K562 (cell line): Measurements from ENCODE around the gene MAN1A1. TPM values are rescaled to one million over a fixed set of nuclear protein-coding genes. Genes with fewer than 3 reads are reported as not detected.

Experiments used
- BRF1 ChIP-seq: IDR thresholded peaks from 3 replicates; pipeline ENCODE4 v1.6.1; 2011; ENCODE audit warnings: borderline replicate concordance, mild to moderate bottlenecking; ENCODE audit not compliant: insufficient read length; ENCODE audit errors: extremely low read depth
- CBFA2T2 ChIP-seq: fragments of 450-650 bp; conservative IDR thresholded peaks from 2 replicates; pipeline ENCODE4 v1.6.1; 2017; ENCODE audit warnings: mild to moderate bottlenecking
- CREB3L1 ChIP-seq: fragments of 450-650 bp; IDR thresholded peaks from 2 replicates; pipeline ENCODE4 v1.6.1; 2014; ENCODE audit warnings: low read depth, mild to moderate bottlenecking, moderate library complexity, borderline replicate concordance
- CSDE1 ChIP-seq, 2 experiments: fragments of 450-650 bp; IDR thresholded peaks; 2 replicates each; pipeline ENCODE4 v1.6.1; 2016; ENCODE audit warnings: mild to moderate bottlenecking in 1 of 2
- DPF2 ChIP-seq: fragments of 450-650 bp; IDR thresholded peaks from 2 replicates; pipeline ENCODE4 v1.6.1; 2016
- HDAC1 ChIP-seq, 2 experiments: fragments of 450-650 bp; IDR thresholded peaks; 2 replicates each; pipeline ENCODE4 v1.6.1; 2016 to 2017; ENCODE audit warnings: inconsistent platforms in 1 of 2, mild to moderate bottlenecking in 1 of 2, moderate library complexity in 1 of 2
- HNRNPK ChIP-seq: fragments of 200-400 bp; formaldehyde crosslinking; IDR thresholded peaks from one replicate; pipeline ENCODE4 v1.6.1; 2018; ENCODE audit warnings: mild to moderate bottlenecking, low read depth, low read length; ENCODE audit not compliant: poor library complexity, severe bottlenecking
- MAFG ChIP-seq: fragments of 450-650 bp; conservative IDR thresholded peaks from 2 replicates; pipeline ENCODE4 v1.6.1; 2016; ENCODE audit warnings: missing genetic modification characterization, missing compliant biosample characterization
- MEF2D ChIP-seq: conservative IDR thresholded peaks from 2 replicates; pipeline ENCODE4 v1.6.1; 2016; ENCODE audit warnings: low read depth, missing genetic modification characterization, missing compliant biosample characterization
- RNF219 ChIP-seq: fragments of 250-450 bp; sonication (Bioruptor Pico); IDR thresholded peaks from 2 replicates; pipeline ENCODE4 v1.5.0; 2022; ENCODE audit warnings: mild to moderate bottlenecking
- SRF ChIP-seq, 2 experiments: fragments of 250-450, 450-650 bp in 1 of 2; sonication (Bioruptor Pico) in 1 of 2; sonication (generic) in 1 of 2; formaldehyde crosslinking; IDR thresholded peaks; 2 replicates each; pipeline versions ENCODE4 v1.5.0 to v1.5.1; 2020 to 2022; ENCODE audit warnings: mild to moderate bottlenecking in 1 of 2, missing genetic modification reagents in 1 of 2
- TFE3 ChIP-seq: fragments of 450-650 bp; formaldehyde crosslinking; IDR thresholded peaks from 2 replicates; pipeline ENCODE4 v1.4.0; 2020; ENCODE audit warnings: mild to moderate bottlenecking, mixed read lengths
- ZNF778 ChIP-seq: fragments of 450-650 bp; formaldehyde crosslinking; IDR thresholded peaks from 2 replicates; pipeline ENCODE4 v1.4.0; 2020; ENCODE audit warnings: mild to moderate bottlenecking, moderate library complexity
- ZNF780A ChIP-seq: fragments of 250-450 bp; sonication (Bioruptor Pico); IDR thresholded peaks from 2 replicates; pipeline ENCODE4 v1.5.0; 2021; ENCODE audit warnings: mild to moderate bottlenecking
- polyA plus RNA-seq, 8 experiments: library from polyadenylated mRNA; depleted of rRNA in 4 of 8; stranded (reverse) in 5 of 8; unstranded in 3 of 8; fragments of >200 nt; fragmentation: Nextera tagmentation in 2 of 8; fragmentation: Illumina TruSeq in 1 of 8; extraction: Ambion mirVana in 2 of 8; extraction: Trizol in 1 of 8; gene quantifications; 2 replicates each; pipeline versions ENCODE4 v1.2.1 to v1.2.3, GENCODE V29; 2011 to 2014; ENCODE audit warnings: inconsistent platforms in 1 of 8, missing spikeins in 1 of 8
- total RNA-seq, 7 experiments: library from RNA; depleted of rRNA in 6 of 7; stranded (reverse); fragments of >200 nt in 6 of 7; fragmentation: Illumina TruSeq in 2 of 7; extraction: Trizol in 2 of 7; gene quantifications; 2 replicates each; pipeline versions ENCODE4 v1.2.1 to v1.2.3, GENCODE V29; 2011 to 2021; ENCODE audit warnings: low replicate concordance in 1 of 7
- TF ChIP-seq, protein P1 (sequence below): fragments of 450-650 bp; formaldehyde crosslinking; IDR thresholded peaks from 2 replicates; pipeline ENCODE4 v1.4.0; 2020; ENCODE audit warnings: mild to moderate bottlenecking, moderate library complexity
- TF ChIP-seq, protein P2 (sequence below): sonication (generic); formaldehyde crosslinking; IDR thresholded peaks from 2 replicates; pipeline ENCODE4 v1.8.0; 2022; ENCODE audit warnings: mild to moderate bottlenecking, missing genetic modification reagents
- TF ChIP-seq, protein P3 (sequence below): fragments of 250-450 bp; sonication (Bioruptor Pico); IDR thresholded peaks from 2 replicates; pipeline ENCODE4 v1.5.0; 2021; ENCODE audit warnings: mild to moderate bottlenecking, borderline replicate concordance

MAN1A1 gene
- total and polyA plus RNA-seq, 9 of the 15 experiments (the other 6 are each of a cell fraction or from before 2014, with no cell fraction given), result 24.5 to 78.4 (median 59.7) TPM

DNA sequence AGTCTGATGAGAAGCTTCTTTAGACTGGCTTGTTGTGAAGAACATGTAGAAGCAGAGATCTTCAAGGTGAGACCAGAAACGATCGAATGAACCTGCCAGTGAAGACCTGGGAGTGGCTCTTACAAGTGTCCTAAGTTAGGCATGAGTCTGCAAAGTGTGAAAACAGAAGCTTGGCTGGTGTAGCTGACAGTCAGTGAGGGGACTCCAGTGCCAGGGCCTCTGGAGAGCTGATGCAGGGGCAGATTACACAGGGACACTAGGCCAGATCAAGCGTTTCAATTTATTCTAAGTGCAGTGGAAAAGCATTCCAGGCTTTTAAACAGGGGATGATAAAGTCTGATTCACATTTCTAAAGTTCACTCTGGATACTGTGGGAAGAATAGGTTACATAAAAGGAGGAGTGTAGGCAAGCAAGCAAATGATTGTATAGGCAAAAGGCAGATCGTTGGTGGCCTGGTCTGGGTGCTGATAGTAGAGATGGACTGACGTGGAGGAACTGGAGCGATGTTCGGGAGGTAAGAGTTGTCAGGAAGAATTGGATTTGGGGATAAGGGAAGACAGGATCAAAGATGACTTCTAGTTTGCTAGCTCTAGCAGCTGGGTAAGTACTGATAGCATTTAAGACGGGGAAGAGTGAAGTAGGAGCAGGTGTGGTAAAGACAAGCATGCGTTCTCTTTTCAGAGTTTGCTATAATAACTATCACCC lies 133.5 kb downstream of the MAN1A1 start (continued):
- TF ChIP-seq, protein P1, sequence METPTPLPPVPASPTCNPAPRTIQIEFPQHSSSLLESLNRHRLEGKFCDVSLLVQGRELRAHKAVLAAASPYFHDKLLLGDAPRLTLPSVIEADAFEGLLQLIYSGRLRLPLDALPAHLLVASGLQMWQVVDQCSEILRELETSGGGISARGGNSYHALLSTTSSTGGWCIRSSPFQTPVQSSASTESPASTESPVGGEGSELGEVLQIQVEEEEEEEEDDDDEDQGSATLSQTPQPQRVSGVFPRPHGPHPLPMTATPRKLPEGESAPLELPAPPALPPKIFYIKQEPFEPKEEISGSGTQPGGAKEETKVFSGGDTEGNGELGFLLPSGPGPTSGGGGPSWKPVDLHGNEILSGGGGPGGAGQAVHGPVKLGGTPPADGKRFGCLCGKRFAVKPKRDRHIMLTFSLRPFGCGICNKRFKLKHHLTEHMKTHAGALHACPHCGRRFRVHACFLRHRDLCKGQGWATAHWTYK, result no peak
- TF ChIP-seq SRF (CRISPR knock-in tag; IDR thresholded peaks at IDR 0.05) (no peak), CREB3L1 (no peak), BRF1 (no peak), CBFA2T2 (peak; percentile 72), MAFG (tag) (0 out of 2 replicates have a peak, but pooled peaks have one; percentile 14), HDAC1 (IDR thresholded peaks at IDR 0.05) (peak in 1 of 2 experiments; percentile 52; a peak in 1 of 4 replicates), MEF2D (tag) (no peak), CSDE1 (IDR thresholded peaks at IDR 0.05) (no peak), HNRNPK (no peak), ZNF778 (CRISPR knock-in tag) (no peak), DPF2 (peak; percentile 67; the same call in 1 of the 2 replicates), ZNF780A (CRISPR knock-in tag) (no peak), RNF219 (CRISPR knock-in tag) (no peak), TFE3 (no peak)
- TF ChIP-seq, protein P2, sequence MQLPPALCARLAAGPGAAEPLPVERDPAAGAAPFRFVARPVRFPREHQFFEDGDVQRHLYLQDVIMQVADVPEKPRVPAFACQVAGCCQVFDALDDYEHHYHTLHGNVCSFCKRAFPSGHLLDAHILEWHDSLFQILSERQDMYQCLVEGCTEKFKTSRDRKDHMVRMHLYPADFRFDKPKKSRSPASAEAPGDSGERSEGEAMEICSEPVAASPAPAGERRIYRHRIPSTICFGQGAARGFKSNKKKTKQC (CRISPR knock-in tag), result no peak
- TF ChIP-seq, protein P3, sequence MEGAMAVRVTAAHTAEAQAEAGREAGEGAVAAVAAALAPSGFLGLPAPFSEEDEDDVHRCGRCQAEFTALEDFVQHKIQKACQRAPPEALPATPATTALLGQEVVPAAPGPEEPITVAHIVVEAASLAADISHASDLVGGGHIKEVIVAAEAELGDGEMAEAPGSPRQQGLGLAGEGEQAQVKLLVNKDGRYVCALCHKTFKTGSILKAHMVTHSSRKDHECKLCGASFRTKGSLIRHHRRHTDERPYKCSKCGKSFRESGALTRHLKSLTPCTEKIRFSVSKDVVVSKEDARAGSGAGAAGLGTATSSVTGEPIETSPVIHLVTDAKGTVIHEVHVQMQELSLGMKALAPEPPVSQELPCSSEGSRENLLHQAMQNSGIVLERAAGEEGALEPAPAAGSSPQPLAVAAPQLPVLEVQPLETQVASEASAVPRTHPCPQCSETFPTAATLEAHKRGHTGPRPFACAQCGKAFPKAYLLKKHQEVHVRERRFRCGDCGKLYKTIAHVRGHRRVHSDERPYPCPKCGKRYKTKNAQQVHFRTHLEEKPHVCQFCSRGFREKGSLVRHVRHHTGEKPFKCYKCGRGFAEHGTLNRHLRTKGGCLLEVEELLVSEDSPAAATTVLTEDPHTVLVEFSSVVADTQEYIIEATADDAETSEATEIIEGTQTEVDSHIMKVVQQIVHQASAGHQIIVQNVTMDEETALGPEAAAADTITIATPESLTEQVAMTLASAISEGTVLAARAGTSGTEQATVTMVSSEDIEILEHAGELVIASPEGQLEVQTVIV (CRISPR knock-in tag), result no peak
